Heart left ventricle (tissue), 16 donors: ENCODE data around the gene KCTD15. TPM values are rescaled to one million over a fixed set of nuclear protein-coding genes. Genes with fewer than 3 reads are reported as not detected.

ENCODE experiments used
- ATAC-seq, 4 donors: fragments of 200-7000 bp; cut with Tn5 transposase; one replicate each; pipeline ENCODE4 v1.9.1; 2020 to 2022; ENCODE audit warnings: moderate library complexity in 4 of 4, mild to moderate bottlenecking in 3 of 4, moderate number of reproducible peaks in 1 of 4
- DNase-seq, 5 donors: peaks; one replicate each; pipeline ENCODE4 v3.0.0-alpha.2; 2020
- H3K27ac ChIP-seq, 12 donors: fragments of 200-600 bp; sonication (generic) in 4 of 12; one replicate each; pipeline versions ENCODE4 v1.5.0 to v1.8.0; 2016 to 2022; ENCODE audit warnings: mild to moderate bottlenecking in 2 of 12
- H3K27me3 ChIP-seq, 9 donors: fragments of 200-600 bp; sonication (generic) in 2 of 9; one replicate each; pipeline versions ENCODE4 v1.5.1 to v1.8.0; 2016 to 2022; ENCODE audit warnings: mild to moderate bottlenecking in 3 of 9
- H3K36me3 ChIP-seq, 9 donors: fragments of 200-600 bp; sonication (generic) in 2 of 9; one replicate each; pipeline versions ENCODE4 v1.5.0 to v1.8.0; 2018 to 2022; ENCODE audit warnings: mild to moderate bottlenecking in 2 of 9
- H3K4me1 ChIP-seq, 12 donors: fragments of 200-600 bp; sonication (generic) in 4 of 12; one replicate each; pipeline versions ENCODE4 v1.5.0 to v1.8.0; 2016 to 2022; ENCODE audit warnings: mild to moderate bottlenecking in 3 of 12
- H3K4me3 ChIP-seq, 12 donors: fragments of 200-600 bp; sonication (generic) in 4 of 12; one replicate each; pipeline versions ENCODE4 v1.5.0 to v1.8.0; 2017 to 2022; ENCODE audit warnings: mild to moderate bottlenecking in 9 of 12, moderate library complexity in 4 of 12
- H3K9me3 ChIP-seq, 12 donors: fragments of 200-600 bp; sonication (generic) in 4 of 12; one replicate each; pipeline versions ENCODE4 v1.5.0 to v1.8.0; 2016 to 2022; ENCODE audit warnings: mild to moderate bottlenecking in 1 of 12
- POLR2A ChIP-seq, 2 donors: fragments of 450-650 bp; IDR thresholded peaks; one replicate each; pipeline ENCODE4 v1.6.1; 2017; ENCODE audit warnings: antibody characterized with exemption in 2 of 2, mild to moderate bottlenecking in 2 of 2, moderate library complexity in 2 of 2
- WGBS, 4 donors: extraction: QIAGEN DNeasy Blood & Tissue Kit in 2 of 4; methylation state at CpG; one replicate each; pipeline versions ENCODE4 v1.1.5 to v1.1.7; 2013 to 2018; 5-methylcytosine and 5-hydroxymethylcytosine counted together
- intact Hi-C, 10 donors: fragments of 100-400 bp; cut with DNase I; formaldehyde crosslinking; loops; one replicate each; pipeline versions ENCODE4 v1.11.1 to v1.14.2; 2022
- polyA plus RNA-seq, 2 donors: library from polyadenylated mRNA; stranded (reverse); fragments of 200-250 nt; gene quantifications; one replicate each; pipeline ENCODE4 v1.2.3, GENCODE V29; 2013
- total RNA-seq, 9 donors: library from RNA; depleted of rRNA in 2 of 9; stranded (reverse); fragments of >200 nt in 2 of 9; fragmentation: NEBNext Ultra II Directional in 3 of 9; extraction: Animal tissue kit (Norgen Biotek cat#: 25700) in 3 of 9; gene quantifications; one replicate each; pipeline versions ENCODE4 v1.1.0 to v1.2.4, GENCODE V29; 2016 to 2023
- TF ChIP-seq, protein P1 (sequence below), 12 donors: fragments of 200-600 bp; sonication (generic) in 4 of 12; IDR thresholded peaks; one replicate each; pipeline versions ENCODE4 v1.5.0 to v1.8.0; 2018 to 2022; ENCODE audit warnings: antibody characterized with exemption in 12 of 12, mild to moderate bottlenecking in 5 of 12
- donor health status: ischemic (EF 13 %, LVEDD 7.1; RV severe dilation, severe dysfunction).
- donor health status: healthy with polysubstance abuse.
- donor health status: DM: no; HTN: yes; CAD: no.
- donor health status: DM: no; HTN: no; CAD: no.
- donor health status: ischemic (EF 25% LVEDD 6.9; RV normal size, moderate dysfunction).
- donor health status: ischemic (EF 25% LVEDD 5.7; RV mildly dilated, moderate dysfunction).
- donor health status: healthy.
- donor health status: DM: yes; HTN: yes; CAD: no.
- donor health status: ischemic (EF 35%, LVEDD 5.7; RV mildly dilated, moderate dysfunction).
- donor health status: nonischemic (EF 11% LVEDD 7.7; RV severe dilation, severe dysfunction).
- donor health status: DM: yes; HTN: yes; CAD: no.
- donor health status: PGD.
- donor health status: ischemic (EF 29% LVEDD 5.4; RV normal size, mild dysfunction).
- donor health status: nonischemic (EF 23%, LVEDD 6.1; RV moderate dilation, normal function).

KCTD15 gene
- total and polyA plus RNA-seq, 11 donors: 5.4 to 36.9 (median 9.8) TPM

DNA sequence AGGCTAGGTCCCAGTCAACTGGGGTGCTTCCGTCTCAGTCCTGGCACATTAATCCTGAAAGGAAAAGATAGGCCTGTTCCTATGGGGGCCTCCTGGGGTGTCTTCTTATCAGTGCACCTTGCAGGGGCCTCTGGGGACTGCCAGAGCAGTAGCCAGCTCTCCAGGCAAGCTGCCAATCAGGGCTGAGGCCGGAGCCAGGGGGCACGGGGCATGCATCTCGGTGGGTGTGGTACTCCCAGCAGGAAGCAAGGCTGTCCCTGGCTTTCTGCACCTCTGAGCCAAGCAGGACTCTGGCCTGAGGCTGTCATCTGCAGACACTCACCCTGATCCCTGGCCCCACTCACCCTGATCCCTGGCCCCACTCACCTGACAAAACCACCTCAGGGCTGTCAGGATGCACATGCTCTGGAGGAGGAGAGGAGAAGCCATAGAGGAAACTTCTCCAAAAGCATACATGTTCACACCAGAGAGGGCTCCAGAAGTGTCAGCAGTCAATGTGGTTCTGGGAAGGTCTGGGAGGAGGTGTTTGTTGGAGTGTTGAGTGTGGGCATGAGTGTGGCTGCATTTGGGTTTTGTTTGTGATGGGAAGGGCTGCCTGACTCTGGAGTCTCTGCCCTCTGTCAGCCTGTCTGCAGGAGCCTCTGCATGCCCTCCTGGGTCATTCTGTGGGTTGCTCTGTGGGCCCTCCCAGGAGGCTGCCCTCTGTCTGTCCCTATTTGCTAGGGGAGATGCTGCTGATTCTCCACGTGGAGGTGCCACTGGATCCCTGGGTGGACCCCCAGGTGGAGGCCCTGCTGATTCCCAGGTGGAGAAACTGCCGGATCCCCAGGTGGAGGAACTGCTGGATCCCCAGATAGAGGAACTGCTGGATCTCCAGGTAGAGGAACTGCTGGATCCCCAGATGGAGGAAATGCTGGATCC is 22.7 kb upstream of the KCTD15 start:
- WGBS, 4 donors: 32 to 63% (median 35%) methylated on average over 2 to 6 of the region's 6 CpGs
- H3K4me3 ChIP-seq: no peak overlapping the region
- ATAC-seq (no peak), DNase-seq (no peak)
- H3K9me3 ChIP-seq: no peaks in the 10 kb centered on the region
- intact Hi-C loops: loop anchor here (2.0 to 10.0 kb wide), 7 partner anchors 341 to 941 kb away; no protein-coding TSS in a partner anchor
- no peaks in the 10 kb centered on the region for H3K36me3 ChIP-seq
- H3K27ac ChIP-seq: no peak overlapping the region
- peaks cover 0 to 10% (median 0%) of the 10 kb centered on the region in 12 donors for H3K4me1 ChIP-seq
- TF ChIP-seq, protein P1, sequence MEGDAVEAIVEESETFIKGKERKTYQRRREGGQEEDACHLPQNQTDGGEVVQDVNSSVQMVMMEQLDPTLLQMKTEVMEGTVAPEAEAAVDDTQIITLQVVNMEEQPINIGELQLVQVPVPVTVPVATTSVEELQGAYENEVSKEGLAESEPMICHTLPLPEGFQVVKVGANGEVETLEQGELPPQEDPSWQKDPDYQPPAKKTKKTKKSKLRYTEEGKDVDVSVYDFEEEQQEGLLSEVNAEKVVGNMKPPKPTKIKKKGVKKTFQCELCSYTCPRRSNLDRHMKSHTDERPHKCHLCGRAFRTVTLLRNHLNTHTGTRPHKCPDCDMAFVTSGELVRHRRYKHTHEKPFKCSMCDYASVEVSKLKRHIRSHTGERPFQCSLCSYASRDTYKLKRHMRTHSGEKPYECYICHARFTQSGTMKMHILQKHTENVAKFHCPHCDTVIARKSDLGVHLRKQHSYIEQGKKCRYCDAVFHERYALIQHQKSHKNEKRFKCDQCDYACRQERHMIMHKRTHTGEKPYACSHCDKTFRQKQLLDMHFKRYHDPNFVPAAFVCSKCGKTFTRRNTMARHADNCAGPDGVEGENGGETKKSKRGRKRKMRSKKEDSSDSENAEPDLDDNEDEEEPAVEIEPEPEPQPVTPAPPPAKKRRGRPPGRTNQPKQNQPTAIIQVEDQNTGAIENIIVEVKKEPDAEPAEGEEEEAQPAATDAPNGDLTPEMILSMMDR (IDR thresholded peaks at IDR 0.05): no peak
- peaks cover 0 to 36% (median 8%) of the 10 kb centered on the region in 9 donors for H3K27me3 ChIP-seq

DNA sequence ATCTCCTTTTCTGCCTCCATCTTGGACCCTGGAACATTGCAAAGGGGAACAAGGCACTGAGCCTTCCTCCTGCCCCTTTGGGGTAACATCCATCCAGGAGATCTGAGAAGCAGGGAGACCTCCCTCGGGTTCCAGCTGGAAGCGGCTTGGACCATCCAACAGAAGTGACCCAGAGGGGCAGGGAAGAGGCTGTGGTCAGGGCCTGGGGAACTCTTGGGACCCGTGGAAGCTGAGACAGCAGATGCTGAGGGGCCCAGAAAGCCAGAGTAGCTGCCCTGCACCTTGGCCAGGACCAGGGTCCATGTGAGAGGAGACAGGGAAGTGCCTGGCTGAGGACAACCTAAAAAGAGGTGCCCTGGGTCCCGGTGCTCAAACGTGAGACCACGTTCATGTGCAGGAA is 21.9 kb upstream of the KCTD15 start:
- DNase-seq (no peak), ATAC-seq (no peak)
- Histone ChIP-seq H3K4me1 (peaks cover 0 to 10% (median 0%) of the 10 kb centered on the region in 12 donors), H3K27ac (no peak overlapping the region), H3K36me3 (no peaks in the 10 kb centered on the region), H3K4me3 (no peak overlapping the region), H3K9me3 (no peaks in the 10 kb centered on the region), H3K27me3 (peaks cover 0 to 38% (median 12%) of the 10 kb centered on the region in 9 donors)
- WGBS, 4 donors: 68 to 79% (median 75%) methylated on average over 6 of the region's 6 CpGs
- intact Hi-C loops: loop anchor here (5.0 to 10.0 kb wide), 8 partner anchors 223 to 940 kb away; no protein-coding TSS in a partner anchor
- no peak for TF ChIP-seq POLR2A (IDR thresholded peaks at IDR 0.05)
- TF ChIP-seq, protein P1 (IDR thresholded peaks at IDR 0.05): no peak

DNA sequence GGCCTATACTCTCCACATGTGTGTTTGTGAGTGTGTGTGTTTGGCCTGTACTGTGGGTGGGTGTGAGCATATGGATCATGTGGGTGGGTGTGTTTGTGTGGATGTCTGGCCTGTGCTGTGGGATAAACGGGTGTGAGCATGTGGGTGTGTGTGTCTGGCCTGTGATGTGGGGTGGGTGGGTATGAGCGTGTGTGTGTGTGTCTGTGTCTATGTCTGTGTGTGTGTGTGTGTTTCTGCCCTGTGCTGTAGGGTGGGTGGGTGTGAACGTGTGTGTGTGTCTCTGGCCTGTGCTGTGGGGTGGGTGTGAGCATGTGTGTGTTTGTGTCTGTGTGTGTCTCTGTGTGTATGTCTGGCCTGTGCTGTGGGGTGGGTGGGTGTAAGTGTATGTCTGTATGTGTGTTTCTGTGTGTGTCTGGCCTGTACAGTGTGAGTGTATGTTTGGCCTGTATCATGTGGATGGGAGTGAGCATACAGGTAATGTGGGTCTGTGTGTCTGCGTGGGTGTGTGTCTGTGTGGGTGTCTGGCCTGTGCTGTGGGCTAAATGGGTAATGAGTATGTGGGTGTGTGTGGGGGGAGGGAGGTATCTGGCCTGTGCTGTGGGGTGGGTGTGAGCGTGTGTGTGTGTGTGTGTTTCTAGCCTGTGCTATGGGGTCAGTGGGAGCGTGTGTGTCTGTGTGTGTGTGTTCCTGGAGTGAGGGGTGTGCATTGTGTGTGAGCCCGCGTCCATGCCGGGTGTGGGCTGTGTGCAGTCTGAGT is 20.8 kb upstream of the KCTD15 start:
- no peaks in the 10 kb centered on the region for H3K9me3 ChIP-seq
- H3K4me3 ChIP-seq: no peak overlapping the region
- ATAC-seq: no peak
- H3K4me1 ChIP-seq: peaks cover 0 to 16% (median 4%) of the 10 kb centered on the region in 12 donors
- DNase-seq: no peak
- 72 to 85% (median 82%) methylated on average over 6 to 9 of the region's 9 CpGs for WGBS, 4 donors
- intact Hi-C loops: loop anchor here in 9 of 10 donors (2.0 to 10.0 kb wide), 8 partner anchors 221 to 939 kb away; no protein-coding TSS in a partner anchor
- H3K27ac ChIP-seq: no peak overlapping the region
- TF ChIP-seq, protein P1 (IDR thresholded peaks at IDR 0.05): no peak
- TF ChIP-seq POLR2A (IDR thresholded peaks at IDR 0.05): no peak
- H3K36me3 ChIP-seq: no peaks in the 10 kb centered on the region
- H3K27me3 ChIP-seq: peaks cover 0 to 38% (median 12%) of the 10 kb centered on the region in 9 donors
